Kasumi-1 (cell line): ENCODE measurements around the gene TMEM163.

Experiments
- DNase-seq, 2 experiments: peaks; one replicate each; lab custom pipeline; 2025; lab: John Stamatoyannopoulos, UW

Gene TMEM163

DNA sequence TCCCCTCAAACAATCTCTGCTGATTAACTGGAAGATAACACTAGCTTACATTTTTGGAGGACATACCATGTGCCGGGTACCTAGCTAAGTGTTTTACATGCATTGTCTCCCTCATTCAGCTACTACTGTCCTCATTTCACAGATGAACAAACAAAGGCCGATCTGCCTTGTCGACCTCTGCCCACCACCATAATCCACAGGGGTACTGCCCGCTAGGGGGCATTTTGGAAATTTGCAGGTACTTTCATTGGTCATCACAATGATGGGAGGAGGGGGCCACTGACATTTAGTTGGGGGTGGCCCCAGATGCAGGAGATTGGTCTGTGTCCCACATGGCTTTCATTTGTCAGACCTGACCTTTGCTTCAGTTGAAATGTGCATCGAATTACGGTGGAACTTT lies 3.9 kb upstream of the TMEM163 start:
- DNase-seq: no peak

DNA sequence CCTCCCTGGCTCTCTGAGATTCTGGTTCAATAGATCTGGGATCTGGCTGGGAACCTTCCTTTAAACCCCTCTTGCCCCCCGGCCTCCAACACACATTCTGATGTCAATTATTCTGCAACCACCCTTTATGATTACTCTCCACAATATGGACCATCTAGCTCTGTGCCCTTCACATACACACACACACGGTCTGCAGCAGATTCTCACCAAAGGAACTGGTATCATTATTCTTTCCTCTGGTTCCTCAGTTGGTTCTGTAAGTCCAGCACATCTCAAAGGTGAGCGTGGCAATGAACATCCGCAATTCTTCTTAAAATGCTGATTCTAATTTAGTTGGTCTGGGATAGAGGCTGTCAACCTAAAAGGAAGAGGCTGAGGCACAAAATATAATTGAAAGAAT lies 2.8 kb upstream of the TMEM163 start:
- no peak for DNase-seq

DNA sequence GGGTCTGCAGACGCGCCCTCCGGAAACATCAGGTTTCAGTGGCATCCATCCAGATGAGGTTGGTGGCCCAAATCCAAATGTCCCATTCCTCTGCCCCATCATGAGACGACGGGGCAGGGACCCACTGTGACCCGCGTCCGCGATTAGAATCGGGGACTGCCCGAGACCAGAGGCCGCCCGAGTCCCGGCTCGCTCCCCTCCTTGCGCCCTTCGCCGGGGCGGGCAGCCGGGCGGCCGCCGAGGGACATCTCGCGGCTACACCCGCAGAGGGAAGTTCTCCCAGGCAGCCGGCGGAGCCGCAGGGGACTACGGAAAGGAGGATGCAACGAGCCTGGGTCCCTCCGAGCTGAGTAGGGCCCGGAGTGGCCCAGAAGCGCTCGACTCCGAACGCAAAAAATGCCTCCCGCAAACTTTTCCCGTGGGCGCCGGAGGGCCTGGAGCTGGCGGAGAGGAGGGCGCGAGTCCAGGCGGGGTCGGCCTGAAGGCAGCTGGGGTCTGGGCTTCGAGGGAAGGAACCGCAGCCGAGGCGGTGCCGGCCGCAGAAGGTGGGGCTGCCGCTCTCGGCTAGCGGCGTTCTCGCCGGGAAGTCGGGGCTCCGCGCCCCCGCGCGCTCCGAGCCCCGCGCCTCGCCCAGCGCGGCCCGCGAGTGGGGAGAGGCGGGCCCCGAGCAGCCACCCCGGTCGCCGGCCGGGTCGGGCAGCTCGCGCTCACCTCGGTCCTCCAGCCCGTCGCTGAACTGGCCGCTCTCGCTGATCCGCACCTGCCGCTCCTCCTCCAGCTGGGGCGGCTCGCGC lies 580 bp downstream of the TMEM163 start:
- no peak for DNase-seq

GRCh38 chr2:134717286-134718022 lies 1.3 kb downstream of the TMEM163 start:
- DNase-seq: no peak

GRCh38 chr2:134716721-134717243 lies 2.0 kb downstream of the TMEM163 start:
- no peak for DNase-seq

DNA sequence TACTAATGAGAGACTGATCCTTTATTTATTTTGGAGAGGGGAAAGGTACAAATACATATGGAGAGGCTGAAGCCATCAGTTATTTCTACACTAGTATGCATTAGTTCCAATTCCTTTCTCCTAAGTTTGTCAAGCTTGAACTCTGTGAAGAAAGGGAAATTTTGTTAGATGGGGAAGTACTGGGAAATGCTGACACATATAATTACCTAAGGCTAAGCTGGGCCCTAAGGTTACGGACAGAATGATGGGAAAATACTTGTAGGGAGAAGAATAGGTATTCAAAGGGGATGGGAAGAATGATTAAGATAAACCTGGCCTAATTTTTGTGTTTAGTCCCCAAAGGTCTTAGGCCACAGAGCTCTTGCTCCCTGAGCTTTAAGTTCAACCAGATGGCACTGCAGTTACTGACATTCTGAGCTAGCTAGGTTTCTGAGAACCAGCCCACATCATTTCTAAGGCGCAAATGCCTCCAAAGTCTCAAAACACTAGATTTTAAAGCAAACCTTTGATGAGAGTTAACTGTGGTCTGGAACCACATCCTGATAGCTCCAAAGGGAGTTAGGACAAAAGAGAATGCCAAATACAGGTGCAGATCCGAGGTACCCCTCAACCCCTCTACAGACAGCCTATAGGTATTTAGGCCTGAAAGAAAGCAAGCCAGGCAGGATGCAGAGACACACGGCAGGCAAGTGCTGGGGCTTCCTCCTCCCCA lies 2.7 kb downstream of the TMEM163 start:
- no peak for DNase-seq

GRCh38 chr2:134714228-134714627 lies 4.6 kb downstream of the TMEM163 start:
- DNase-seq: no peak

DNA sequence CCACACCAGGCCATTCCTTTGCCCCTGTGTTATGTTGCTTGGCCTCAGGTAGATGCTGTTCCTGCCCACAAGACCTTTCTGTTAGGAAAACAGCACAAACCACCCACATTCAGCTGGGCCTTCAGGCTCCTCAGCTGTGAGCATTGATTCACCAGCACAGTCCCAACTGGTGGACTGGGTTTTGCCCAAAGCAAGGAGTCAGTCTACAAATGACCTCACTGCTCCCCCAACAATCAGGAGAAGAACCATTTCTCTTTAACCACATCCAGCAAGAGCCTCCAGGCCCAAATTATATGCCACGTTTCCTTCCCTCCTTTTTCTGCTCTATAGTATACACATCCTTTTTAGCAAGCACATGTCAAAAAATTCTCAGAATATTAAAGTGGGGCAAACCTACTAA lies 5.2 kb downstream of the TMEM163 start:
- DNase-seq: no peak

DNA sequence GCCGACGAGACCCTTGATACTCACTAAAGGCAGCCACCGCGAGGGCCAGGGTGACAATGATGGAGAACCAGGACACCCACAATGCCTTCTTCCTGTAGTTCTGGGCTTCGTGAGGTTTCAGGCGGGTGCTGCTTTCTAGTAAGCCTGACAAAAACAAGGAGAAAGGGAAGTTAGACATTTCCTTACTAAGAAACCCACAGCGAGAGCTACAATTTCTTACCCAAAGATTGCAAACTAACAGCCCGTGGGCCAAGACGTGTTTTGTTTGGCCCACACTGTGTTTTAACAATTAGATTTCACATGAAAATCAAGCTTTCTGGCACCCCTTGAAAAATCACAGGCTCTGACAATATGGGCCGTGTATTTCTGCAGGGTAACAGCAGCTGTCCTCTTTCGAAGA lies 5.6 kb downstream of the TMEM163 start:
- peak; percentile 50 to 60 for DNase-seq

- DNase-seq: peak; percentile 12 to 50
Measured at GRCh38 chr2:134712736-134713135, 6.1 kb downstream of the TMEM163 start.

- DNase-seq: no peak
Measured at GRCh38 chr2:134712299-134712698, 6.5 kb downstream of the TMEM163 start.

DNA sequence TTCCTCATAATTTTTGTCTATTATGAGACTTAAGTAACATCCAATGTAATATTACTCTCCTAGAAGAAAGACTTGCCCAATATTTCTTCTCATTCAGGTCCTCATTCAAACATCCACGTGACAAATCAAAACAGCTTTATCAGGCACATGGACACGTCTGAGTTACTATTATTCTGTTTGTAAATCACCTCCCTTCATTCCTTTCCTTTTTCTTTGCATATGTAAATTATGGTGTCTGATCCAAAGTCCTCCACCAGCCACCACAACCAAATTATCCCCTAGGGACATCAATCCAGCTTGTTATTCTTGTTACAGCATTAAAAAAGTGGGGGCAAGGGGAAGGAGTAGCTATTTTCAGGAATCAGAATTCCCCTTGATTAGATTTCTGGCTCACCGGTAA lies 7.1 kb downstream of the TMEM163 start:
- no peak for DNase-seq

- no peak for DNase-seq
Measured at GRCh38 chr2:134707330-134707676, 11.5 kb downstream of the TMEM163 start.

GRCh38 chr2:134706587-134707329 lies 12.0 kb downstream of the TMEM163 start:
- DNase-seq: peak; percentile 67 to 71

DNA sequence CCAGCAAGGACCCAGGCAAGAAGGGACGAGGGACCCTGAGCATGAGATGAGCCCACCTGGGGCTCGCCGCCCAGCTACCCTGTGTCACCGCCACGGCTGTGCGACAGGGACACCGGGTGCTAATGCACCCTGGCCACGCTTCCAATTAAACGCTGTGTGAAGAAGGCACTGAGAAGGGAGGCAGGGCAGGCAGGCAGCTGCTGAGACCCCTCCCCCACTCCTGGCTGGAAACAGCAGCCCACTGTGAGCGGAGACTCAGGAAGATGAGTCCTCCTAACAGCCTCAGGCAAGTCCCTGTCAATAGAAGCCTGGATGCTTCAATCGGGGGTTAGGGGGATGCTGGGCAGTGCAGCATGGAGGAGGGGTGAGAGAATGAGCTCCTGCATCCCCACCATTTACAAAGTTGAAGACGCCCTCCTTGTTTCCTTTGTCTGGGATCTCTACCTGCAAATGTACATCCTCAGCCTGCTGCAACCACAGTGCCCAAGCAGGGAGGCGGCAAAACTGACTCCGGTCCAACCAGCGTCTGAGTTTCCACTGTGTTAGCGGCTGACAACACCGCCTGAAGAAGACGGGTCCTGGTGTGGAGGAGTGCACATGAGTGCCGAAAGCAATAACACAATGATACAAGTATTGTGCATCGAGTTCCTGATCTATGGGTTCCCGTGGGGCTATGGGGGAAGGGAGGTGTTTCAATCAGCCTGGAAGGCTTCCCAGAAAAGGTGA lies 12.8 kb downstream of the TMEM163 start:
- DNase-seq: no peak

DNA sequence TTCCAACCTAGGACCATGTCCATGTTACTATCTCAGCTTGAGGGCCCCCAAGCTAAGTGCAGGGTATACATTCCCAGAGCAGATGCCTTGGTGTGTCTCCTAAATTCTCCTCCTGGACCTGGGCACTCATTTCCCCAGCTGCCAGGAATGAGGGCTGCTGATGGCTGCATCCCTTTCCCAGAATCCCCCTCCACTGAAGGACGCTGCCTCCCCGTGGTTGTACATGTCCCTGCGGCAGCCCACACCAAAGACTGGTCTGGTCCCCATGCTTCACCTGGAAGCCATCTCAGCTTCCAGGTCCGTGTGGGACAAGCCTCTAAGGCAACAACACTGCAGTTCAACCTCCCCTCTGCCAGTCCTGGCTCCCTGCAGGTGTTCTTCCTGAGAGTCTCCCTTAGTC lies 14.6 kb downstream of the TMEM163 start:
- DNase-seq: no peak

DNA sequence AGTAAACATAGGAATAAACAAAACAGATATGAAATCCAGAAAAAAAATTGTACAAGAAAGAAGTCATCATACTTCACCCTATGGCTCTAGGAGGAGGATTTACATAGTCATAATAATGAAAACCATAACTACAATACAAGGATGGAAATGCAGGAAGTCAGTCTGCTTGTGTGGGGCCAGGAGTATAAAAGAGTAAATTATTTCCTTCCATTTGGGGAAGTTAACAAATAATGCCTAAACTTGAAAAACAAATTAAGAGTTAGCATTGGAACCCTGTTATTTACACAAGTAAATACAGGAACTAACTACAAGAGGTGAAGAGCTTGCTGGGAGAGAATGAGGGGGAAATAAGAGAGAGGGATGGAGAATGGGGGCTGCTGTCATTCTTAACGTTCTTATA lies 15.4 kb downstream of the TMEM163 start:
- no peak for DNase-seq

- no peak for DNase-seq
Measured at GRCh38 chr2:134700730-134701129, 18.1 kb downstream of the TMEM163 start.

DNA sequence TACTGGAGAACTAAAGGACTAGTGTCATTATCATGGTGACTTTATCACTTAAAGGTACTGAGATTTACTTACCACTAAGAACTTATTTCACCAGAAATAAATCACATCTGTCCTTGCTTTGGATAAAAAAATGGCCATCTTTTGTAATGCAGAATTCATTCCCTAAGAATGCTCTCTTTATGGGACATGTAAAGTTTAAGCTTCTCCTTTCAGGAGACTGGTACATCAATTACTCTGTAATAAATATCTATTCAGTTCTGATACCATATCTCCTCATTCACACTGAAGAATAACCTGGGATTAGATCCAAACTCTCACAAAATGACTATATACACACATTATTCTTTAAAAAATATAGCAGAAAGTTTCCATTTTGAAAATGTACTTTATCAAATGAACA lies 24.4 kb downstream of the TMEM163 start:
- no peak for DNase-seq

DNA sequence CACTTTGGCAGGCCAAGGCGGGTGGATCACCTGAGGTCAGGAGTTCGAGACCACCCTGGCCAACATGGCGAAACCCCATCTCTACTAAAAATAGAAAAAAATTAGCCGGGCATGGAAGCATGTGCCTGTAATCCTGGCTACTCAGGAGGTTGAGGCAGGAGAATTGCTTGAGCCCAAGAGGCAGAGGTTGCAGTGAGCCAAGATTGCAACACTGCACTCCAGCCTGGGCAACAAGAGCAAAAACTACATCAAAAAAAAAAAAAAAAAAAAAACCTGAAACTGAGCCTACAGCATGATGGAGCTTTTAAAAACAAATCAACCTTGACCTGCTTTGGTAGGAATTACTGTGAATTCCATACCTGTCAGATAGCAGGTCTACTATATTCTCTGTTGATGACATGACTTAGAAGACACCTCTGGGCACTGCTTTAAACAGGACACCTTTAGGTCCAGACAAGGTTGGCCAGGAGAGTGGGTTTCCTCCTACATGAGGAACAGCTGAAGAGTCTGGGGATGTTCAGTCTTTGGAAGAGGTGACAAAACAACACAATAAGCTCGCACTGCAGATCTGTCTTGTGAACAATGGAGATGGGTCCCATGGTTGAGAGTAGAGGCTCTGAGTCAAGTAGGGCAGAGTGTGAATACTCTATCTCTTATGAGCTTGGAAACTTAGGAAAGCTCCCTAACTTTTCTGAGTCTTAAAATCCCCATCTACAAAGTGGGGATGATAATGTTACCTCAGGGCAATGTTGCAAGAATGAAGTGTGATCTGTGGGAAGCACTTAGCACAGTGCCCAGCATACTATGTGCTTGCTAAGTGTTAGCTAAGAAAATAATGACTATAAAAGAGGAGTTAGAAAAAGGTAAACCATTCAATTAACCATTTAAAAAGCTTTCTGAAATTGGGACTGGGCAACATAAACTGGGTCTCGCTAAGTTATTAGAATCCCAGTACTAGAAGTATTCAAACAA lies 25.2 kb downstream of the TMEM163 start:
- no peak for DNase-seq
